NCI-H1694 treated with DMSO at 0.1 percent for 48 hours (cell line): Measurements from ENCODE around the gene GPC5.

Experiments
- DNase-seq: peaks from one replicate; lab custom pipeline; 2025; lab: John Stamatoyannopoulos, UW

Gene GPC5

DNA sequence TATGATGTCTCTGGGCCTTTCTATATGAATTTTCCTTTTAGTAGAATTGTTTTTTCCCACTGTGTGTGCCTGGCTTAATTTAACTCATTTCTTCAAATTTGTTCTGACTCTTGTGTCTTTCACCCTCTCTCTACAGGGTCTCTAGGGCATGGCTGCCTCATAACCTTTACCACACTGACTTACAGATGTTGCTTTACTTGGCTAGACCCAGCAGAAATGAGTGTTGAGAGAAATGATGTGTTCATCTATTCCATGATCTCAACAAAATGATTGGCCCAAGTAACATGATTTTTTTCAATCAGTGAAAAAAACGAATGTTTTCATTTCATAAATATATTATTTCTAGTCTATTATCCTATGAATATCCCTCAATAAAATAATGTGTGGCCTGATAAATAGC lies 195.0 kb downstream of the GPC5 start:
- DNase-seq: no peak

DNA sequence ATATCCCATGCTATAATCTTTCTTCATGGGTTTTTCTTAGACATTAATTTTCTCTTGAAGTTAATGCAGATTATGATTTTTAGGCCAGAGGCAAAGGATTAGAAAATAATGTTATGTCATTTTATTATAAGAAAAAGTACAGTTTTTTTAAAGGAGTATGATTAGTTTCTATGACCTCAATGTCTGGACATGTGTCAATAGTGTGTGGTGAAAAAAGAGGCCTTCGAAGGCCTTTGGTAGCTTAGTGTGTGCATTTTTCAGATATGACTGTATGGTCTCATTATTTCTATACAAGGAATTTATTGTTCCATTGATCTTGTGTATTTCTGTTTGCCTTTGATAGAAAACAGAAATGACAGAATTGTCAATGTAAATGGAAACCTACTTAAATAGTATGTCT lies 195.6 kb downstream of the GPC5 start:
- DNase-seq: no peak

DNA sequence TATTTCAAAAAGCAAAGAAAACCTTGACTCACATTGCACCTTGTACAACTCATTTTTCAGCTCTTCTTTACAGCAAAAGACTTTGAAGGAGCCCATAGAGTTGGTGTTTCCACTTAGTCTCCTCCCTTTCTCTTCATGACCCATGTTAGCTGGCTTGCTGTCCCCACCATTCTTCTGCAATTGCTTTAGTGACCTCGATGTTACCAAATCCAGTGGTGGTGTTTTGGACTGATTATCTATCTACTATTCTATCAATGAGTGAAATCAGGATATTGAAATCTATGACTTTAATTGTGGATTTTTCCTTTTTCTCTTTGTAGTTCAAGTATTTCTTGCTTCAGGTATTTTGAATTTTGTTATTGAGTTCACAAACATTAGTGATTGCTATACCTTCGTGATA lies 197.3 kb downstream of the GPC5 start:
- DNase-seq: no peak

DNA sequence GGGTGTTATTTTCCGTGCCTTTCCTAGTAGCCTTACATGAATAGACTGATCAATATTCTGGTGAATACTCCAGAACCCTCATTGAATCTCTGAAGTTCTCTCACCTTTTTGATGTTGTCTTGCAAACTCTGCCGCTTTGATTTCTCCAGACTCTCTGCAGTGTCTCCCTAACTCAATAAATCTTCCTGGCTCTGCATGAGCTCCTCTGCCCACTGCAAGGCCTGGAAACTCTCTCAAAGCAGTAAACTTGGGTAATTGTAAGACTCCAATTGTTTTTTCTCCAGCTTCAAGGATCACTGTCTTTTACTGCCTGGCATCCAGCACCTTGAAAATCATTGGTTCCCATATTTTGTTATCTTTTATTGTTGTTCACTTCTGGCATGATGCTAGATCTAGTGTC lies 198.4 kb downstream of the GPC5 start:
- DNase-seq: no peak

DNA sequence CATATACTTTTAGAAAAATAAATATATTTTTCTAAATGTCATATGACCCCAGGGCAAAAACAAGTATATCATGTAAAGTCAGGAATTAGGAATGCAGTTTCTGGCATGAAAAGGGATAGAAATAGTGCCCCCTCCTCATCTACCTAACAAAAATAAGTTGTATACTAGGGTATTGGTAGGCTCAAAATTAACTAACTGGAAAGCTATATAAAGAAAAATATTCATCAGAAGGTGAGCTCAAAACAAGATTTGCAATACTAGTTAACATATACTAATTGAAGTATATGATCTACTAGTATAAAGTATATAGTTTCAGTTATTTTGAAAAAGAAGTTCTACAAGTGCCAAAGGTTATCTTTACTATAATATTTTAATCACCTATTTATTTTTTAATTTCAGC lies 200.2 kb downstream of the GPC5 start:
- no peak for DNase-seq

DNA sequence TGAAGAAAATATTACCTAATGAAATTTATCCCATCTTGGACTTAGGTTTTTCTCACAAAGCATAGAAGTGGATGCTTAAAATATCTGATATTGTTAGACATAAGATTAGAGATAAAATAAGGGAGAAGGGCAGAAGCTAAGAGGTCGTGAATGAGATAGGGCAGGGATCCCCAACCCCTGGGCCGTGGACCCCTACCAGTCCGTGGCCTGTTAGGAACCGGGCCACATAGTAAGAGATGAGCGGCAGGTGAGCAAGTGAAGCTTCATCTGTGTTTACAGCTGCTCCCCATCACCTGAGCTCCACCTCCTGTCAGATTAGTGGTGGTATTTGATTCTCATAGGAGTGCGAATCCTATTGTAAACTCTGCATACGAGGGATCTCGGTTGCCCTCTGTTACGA lies 202.9 kb downstream of the GPC5 start:
- DNase-seq: no peak

DNA sequence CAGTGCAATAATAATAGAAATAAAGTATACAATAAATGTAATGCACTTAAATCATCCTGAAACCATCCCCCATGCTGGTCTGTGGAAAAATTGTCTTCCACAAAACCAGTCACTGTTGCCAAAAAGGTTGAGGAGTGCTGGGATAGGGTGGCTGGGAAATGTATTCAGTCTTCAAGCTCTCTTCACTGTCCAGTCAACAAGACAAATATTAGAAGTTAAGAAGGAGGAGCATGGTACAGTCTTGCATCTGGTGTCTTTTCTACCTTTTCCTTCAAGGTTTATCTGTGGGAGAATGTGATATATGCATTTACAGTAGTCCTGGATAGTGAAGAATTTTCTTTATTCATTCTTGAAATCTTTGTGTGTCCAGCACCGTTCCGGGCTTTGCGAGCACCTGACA lies 203.4 kb downstream of the GPC5 start:
- no peak for DNase-seq

DNA sequence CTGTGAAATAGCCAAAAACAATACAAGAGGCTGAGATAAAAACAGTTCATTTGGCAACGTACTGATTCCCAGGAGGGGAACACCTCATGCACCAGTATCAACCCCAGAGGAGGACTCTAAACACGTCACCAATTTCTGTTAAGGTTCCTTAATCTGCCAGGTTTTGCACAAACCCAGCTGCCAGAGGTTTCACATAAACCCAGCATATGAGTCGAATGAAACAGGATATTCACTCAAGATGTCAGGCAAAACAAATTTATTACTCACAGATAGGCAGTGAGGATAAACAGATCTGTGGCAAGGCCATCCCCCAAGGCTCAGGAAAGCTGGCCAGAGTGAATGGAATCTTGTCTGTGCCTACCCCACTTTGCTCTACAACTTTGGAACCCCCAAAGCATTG lies 210.9 kb downstream of the GPC5 start:
- no peak for DNase-seq

DNA sequence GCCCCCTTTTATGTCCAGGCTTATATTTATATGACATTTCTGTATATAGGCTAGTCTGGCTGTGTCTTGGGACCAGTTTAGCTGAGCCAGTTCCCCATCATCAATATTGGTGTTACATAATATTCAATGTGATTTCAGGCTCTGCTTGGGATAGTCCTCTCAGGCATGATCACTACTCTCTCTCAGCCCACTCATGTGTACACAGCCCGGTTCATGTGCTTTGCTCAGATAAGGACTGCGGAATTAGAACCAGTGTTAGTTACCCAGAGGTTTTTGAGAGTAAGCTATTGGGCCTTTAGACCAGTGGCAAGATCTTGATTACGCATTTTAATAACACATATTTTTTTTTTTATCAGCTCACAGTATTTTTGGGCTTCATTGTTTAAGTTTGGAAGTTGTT lies 219.9 kb downstream of the GPC5 start:
- DNase-seq: no peak

DNA sequence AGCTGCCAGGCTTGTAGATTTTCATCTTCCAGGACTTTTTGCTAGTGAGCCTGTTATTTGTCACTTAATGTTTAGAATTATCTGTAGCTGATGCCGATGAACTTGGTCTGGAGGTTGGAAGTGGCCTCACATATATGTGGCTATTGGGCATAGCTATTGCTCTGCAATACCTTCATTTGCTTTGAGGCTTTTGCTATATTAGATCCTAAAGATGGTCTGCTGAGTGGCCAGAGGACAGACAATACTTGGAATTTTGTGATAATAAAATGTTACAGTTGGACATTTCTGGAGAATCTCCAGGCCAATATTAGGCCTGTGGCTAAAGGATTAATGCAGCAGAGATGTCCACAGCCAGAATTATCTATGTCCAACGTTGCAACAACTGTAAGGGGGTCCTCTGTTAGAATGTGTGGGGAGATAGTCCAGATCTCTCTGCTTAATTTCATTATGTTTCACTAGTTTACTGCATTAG lies 222.3 kb downstream of the GPC5 start:
- DNase-seq: no peak

DNA sequence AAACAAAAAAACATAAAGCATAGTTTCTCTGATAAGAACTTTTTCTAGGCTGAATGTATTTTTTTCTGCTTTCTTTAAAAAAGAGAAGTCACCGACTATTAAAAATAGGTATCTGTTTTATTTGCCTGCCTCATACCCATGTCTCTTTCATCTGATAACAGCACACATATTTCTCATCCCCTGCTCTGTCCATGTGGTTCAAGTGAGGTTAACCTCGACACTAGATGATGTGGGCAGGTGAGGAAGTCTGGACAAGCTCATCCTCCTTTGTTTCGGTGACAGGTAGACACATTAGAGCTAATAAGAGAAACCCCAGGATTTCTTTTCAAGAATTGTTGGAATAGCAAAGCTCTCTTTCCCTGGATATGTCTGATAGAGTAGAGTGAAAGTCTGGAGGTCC lies 222.7 kb downstream of the GPC5 start:
- no peak for DNase-seq

DNA sequence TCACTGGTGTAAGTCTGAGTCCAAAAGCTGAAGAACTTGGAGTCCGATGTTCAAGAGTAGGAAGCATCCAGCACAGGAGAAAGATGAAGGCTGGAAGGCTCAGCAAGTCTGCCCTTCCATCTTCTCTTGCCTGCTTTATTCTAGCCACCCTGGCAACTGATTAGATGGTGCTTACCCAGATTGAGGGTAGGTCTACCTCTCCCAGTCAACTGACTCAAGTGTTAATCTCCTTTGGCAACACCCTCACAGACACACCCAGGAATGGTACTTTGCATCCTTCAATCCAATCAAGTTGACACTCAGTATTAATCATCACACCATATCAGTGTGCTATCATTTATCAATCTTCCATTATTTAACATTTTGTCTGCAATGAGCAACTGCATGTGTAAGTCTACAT lies 223.5 kb downstream of the GPC5 start:
- DNase-seq: no peak

DNA sequence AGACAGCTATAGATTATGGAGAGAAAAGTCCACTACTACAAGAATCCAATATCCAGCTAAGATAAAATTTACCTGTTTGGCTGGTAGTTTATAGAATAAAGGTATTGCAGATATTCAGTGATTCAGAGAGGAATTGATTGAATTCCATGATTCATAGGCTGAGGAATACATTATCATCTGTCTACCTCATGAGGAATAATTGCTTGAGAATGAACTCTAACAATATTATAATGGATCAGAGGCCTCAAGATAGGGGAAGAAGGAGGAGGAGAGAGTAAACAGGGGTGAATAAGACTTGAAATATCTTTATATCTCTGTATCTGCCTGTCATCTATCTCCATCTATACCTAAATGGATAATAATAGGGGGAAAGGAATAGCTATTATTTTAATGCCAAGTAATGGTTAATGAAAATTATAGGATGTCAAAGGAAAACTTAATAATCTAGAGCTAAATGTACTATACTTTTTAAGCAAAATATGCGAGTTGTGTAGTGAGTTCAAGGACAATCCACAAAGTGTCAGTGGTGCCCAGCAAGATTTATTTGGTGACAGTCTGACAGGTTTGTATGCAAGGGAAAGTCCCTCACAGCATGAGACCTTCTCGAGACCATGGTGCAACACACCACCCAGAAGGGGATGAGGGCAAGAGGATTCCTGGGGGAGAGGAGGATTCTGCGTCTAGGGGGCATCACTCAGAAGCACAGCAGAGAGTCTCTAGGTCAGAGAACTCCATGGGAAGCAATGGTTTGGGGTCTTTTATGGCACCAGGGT lies 224.5 kb downstream of the GPC5 start:
- DNase-seq: no peak

DNA sequence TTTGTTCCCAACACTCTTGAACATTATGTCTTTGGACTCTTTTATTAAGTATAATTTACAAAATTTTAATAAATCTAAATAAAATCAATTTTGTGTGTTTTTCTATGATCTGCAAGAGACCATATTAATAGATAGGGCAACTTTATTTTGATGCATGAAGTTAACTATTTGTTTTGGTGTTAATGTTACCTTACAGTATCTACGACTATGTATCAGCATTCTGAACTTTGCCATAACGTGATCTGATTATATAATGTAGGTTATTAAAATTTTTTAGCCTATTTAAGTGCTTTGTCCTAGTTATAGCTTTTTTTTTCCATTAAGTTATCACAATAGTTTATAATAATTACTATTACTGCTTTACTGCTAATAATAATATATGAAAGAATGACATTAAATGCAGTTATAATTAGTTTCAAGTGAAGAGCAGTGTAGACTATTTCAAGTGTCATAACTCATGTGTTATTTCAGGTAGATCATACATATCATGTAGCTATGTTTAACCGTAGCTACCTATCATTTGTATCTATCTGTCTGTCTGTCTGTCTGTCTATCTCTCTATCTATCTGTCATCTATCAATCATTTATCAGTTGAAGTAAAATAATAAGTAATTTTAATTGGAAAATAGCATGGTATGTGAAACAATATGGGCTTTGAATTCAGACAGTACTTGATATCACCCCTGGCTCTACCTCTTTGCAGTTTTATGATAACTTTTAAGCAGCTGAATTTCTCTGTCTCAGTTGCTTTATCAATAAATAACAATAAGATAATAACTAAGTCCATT lies 229.7 kb downstream of the GPC5 start:
- DNase-seq: no peak

DNA sequence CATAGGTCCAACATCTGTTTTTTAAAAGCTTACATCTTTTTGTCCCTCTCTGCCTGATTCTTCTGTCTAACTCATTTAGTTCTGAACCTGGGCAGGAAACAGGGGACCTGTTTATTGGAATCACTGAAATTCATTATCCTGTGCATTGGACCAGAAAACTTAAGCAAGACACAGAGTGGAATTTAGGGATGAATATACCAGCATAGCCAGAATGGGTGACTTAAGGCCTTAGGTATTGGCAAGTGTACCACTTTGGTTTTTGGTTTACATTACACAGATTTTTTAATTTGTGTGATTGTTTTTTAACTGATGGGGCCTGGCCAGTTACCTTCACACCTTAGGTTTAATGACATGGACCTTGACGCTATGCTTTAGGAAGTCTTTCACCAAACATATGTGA lies 232.5 kb downstream of the GPC5 start:
- DNase-seq: no peak

DNA sequence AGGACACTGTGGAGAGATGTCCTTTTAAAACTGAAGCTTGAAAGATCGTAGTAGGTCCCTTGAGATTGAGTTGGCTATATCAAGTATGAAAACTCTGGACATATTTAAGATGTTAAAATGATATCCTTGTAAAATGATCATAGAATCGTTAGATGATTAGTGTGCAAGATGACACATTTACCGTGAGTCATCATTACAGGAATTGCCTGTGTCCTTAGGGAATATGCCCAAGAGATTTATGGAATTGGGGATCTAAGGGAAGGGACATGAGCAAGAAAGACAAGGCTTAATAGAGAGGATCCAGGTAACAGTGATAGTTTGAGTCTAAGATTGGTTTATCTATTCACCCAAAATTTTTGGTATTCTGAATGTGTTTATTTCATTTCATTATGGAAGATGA lies 233.7 kb downstream of the GPC5 start:
- DNase-seq: no peak

DNA sequence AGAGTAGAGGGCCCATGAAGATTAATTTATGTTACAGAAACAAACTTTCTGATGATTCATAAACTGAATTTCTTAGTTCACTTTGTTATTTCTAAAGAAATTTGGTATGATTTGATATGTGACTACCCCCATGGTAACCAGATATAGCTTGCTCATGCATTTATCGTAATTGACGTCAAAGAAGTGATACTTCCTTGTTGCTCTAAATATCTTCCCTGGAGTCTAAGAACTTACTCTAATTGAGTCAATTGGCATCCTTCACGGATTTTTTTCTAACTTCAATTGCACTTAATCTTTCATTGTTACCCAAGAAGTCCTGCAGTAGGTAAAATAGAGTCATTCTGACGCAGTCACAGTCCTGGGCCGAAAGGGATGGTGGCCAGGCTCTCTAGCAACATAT lies 240.9 kb downstream of the GPC5 start:
- DNase-seq: no peak

DNA sequence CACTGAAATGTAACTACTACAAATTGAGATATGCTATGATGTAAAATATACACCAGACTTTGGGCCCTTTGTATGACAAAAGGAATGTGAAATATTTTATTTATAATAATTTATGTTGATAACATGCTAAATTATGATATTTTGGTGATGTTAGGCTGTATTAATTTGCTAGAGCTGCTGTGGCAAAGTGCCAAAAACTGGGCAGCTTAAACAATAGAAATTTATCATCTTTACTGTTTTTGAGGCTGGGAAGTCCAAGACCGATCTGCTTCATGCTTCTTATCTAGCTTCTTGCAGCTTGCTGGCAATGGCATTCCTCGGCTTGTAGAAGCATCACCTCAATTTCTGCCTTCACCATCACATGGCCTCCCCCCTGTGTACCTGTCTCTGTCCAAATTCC lies 245.0 kb downstream of the GPC5 start:
- no peak for DNase-seq

DNA sequence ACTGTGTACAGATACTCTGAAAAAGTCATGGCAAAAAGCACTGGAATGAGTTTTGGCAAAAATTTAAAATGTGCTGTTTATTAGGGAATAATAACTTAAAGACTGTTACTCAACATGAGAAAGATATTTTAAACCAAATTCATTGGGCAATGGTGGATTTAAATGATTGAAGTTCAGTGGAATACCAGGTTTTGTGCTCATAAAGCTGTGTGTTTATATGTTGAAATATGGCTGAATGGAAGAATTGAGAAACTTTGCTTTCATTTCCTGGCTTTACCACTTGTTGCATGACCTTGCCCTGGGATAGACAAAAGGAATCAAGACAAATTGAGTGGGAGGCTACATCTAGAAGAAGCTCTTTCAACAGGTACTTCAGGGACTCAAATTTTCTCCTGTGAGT lies 246.4 kb downstream of the GPC5 start:
- DNase-seq: no peak

DNA sequence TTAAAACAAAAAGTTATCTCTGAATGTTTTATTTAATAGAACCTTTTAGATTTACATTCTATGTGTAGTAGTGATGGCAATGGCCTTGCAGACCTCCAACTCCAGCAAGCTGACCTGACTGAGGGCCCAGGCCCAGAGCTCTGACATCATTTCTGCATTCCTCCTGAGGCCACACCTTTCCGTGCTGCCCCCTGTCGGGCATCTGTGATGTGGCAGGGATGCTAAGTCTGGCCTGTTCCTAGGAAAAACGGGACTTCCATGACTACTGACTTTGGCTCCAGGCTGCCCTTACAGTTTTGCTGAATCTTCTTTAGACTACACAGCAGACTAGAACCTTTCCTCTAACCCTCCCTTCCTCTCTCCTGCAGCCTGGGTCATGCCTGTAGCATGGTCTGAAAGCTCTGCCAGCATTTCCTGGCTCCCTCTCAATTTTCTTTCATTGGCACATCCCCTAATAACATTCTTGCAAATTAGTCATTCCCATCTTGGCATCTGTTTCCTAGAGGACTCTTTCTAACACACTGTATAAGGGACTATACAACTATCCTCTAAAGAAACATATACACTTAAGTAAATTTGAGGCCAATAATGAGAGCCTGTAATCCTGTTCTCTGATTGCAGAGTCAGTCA lies 249.1 kb downstream of the GPC5 start:
- peak; percentile 7 for DNase-seq

DNA sequence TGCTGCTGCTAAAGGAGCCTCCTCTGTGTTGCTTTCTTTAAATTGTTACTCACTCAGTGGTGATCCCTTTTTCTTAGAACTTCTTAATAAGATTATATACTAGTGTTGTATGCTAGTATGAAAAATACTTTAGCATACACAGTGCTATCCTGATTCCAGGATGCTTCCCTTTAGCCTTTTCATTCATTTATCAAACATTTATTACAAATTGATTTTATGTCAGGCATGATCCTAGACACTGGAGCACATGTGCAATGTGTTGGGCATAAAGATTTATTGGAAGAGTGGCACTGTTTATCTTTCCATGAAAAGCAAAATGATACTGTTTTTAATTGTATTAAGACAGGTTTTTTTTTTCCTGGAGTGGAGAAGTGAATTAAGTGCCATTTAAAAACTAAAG lies 249.6 kb downstream of the GPC5 start:
- no peak for DNase-seq

DNA sequence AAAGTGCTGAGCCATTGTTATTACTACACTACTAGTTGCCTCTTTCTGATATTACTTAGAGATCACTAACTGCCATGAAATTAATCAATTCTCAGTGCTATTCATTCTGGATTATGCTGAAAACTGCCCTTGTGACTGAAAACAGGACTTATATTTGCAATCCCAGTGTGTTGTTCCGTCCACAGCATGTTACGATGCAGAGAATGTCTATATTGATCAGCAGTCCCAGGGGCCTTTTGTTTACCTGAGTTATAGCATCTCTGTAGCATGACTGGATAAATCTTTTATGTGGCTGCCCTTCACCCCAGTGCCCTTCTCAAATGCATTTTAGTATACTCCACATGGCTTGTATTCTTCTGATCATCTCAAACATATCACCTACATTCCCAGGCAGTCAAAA lies 251.0 kb downstream of the GPC5 start:
- DNase-seq: no peak
